ENCODE results near the gene AHDC1. TPM values are rescaled to one million over a fixed set of nuclear protein-coding genes. Genes with fewer than 3 reads are reported as not detected.

AHDC1 gene
- total RNA-seq, 2 experiments from 2014 or later: 6.5 to 13.8 TPM

DNA sequence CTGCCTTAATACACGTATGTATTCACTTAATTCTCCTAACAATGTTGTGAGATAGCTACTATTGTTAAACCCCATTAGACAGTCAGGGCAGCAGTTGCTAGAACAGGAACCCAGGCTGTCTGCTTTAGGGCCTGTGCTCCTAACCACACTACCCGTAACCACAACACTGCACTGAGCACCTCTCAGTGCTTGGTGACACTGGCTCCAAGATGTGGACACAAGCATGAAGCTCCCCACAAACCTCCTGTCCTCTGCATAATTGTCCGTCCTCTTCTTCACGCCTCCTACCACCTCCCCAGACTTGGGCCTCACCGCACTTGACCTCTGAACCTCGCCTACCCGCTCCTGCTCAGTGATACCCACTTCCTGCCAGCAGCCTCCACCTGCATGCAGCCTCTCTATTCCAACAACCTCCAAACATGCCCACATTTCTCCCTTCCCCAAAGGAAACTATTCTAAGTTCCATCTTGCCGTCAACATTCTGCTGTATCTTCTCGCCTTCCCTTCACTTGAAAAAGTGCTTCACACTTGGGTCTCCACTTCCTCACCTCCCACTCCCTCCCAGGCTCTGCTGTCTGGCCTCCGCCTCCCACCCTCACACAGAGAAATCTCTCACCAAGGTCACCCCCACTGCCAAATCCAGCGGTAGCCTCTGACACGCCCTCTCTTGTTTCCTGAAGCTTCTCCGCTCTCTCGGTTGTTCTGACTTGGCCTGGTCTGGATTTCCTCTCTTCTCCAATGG, 14.6 kb upstream of the AHDC1 start:
- peaks cover 39% of the 10 kb centered on the region for H3K4me1 ChIP-seq (ENCODE audit: insufficient read depth, low read length, poor library complexity, severe bottlenecking)
- H3K4me2 ChIP-seq (ENCODE audit: low read length): no peak overlapping the region
- BruUV-seq (replicated peaks): no TSS peak
- H3K9me3 ChIP-seq (ENCODE audit: low read length): no peaks in the 10 kb centered on the region
- CTCF ChIA-PET (ENCODE audit: unreplicated experiment): no interaction called here
- no peak overlapping the region for H3K27ac ChIP-seq (ENCODE audit: low read depth, low read length, poor library complexity, severe bottlenecking)
- intact Hi-C loops (cut with micrococcal nuclease; ENCODE audit: unreplicated experiment): no loop called here
- H3K36me3 ChIP-seq (ENCODE audit: insufficient read depth, low read length): no peaks in the 10 kb centered on the region
- no peak for DNase-seq (ENCODE audit: low spot score)
- no peaks in the 10 kb centered on the region for H3K9me2 ChIP-seq (ENCODE audit: insufficient read depth, low read length)
- no peaks in the 10 kb centered on the region for H3K79me2 ChIP-seq (ENCODE audit: insufficient read depth, low read depth, low read length)
- H3K4me3 ChIP-seq (ENCODE audit: low read depth, low read length, poor library complexity, severe bottlenecking): no peak overlapping the region
- POLR2A ChIA-PET: interaction anchor here (0.6 to 1.5 kb wide), 2 partner anchors 10 to 1108 kb away, joined by 3 to 4 read pairs; no protein-coding TSS in a partner anchor
- no peak overlapping the region; the same call in 1 of the 2 replicates for H2AFZ ChIP-seq (ENCODE audit: low read length)
- H4K20me1 ChIP-seq (ENCODE audit: insufficient read depth, low read length): no peaks in the 10 kb centered on the region
- TF ChIP-seq EZH2phosphoT487 (IDR thresholded peaks at IDR 0.05; ENCODE audit: borderline replicate concordance, low read depth, low read length): no peak
- TF ChIP-seq, protein P1, sequence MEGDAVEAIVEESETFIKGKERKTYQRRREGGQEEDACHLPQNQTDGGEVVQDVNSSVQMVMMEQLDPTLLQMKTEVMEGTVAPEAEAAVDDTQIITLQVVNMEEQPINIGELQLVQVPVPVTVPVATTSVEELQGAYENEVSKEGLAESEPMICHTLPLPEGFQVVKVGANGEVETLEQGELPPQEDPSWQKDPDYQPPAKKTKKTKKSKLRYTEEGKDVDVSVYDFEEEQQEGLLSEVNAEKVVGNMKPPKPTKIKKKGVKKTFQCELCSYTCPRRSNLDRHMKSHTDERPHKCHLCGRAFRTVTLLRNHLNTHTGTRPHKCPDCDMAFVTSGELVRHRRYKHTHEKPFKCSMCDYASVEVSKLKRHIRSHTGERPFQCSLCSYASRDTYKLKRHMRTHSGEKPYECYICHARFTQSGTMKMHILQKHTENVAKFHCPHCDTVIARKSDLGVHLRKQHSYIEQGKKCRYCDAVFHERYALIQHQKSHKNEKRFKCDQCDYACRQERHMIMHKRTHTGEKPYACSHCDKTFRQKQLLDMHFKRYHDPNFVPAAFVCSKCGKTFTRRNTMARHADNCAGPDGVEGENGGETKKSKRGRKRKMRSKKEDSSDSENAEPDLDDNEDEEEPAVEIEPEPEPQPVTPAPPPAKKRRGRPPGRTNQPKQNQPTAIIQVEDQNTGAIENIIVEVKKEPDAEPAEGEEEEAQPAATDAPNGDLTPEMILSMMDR (conservative IDR thresholded peaks at IDR 0.05; ENCODE audit: low read length): no peak

DNA sequence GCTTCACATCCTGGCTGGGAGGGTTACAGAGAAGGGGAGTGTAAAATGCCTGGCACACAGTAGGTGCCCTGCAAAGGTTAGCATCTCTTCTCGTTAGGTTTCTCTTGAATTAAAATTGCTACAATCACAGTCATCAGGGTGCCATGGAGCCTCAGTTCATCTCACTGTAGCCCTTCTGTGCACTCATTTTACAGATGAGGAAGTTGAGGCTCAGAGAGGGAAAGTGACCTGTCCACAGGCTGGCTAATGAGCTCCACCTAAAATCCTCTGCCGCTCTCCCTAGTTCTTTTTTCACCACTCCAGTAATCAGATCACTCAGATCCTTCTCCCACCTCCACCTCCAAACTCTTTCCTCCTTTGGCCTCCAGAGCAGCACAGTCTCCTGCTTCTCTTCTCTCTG, 13.5 kb upstream of the AHDC1 start:
- Histone ChIP-seq H2AFZ (ENCODE audit: low read length) (no peak overlapping the region), H3K4me2 (ENCODE audit: low read length) (no peak overlapping the region), H3K9me2 (ENCODE audit: insufficient read depth, low read length) (no peaks in the 10 kb centered on the region), H3K4me1 (ENCODE audit: insufficient read depth, low read length, poor library complexity, severe bottlenecking) (peaks cover 31% of the 10 kb centered on the region), H3K36me3 (ENCODE audit: insufficient read depth, low read length) (no peaks in the 10 kb centered on the region), H4K20me1 (ENCODE audit: insufficient read depth, low read length) (no peaks in the 10 kb centered on the region), H3K27ac (ENCODE audit: low read depth, low read length, poor library complexity, severe bottlenecking) (no peak overlapping the region), H3K4me3 (ENCODE audit: low read depth, low read length, poor library complexity, severe bottlenecking) (no peak overlapping the region), H3K79me2 (ENCODE audit: insufficient read depth, low read depth, low read length) (no peaks in the 10 kb centered on the region), H3K9me3 (ENCODE audit: low read length) (no peaks in the 10 kb centered on the region)
- ChIA-PET POLR2A (interaction anchor here (0.6 kb wide), 3 partner anchors 12 to 1106 kb away, joined by 3 to 4 read pairs (median 4); no protein-coding TSS in a partner anchor), CTCF (ENCODE audit: unreplicated experiment) (no interaction called here)
- no TSS peak for BruUV-seq (replicated peaks)
- no peak for DNase-seq (ENCODE audit: low spot score)
- TF ChIP-seq EZH2phosphoT487 (IDR thresholded peaks at IDR 0.05; ENCODE audit: borderline replicate concordance, low read depth, low read length): no peak
- TF ChIP-seq, protein P1 (conservative IDR thresholded peaks at IDR 0.05; ENCODE audit: low read length): no peak
- intact Hi-C loops (cut with micrococcal nuclease; ENCODE audit: unreplicated experiment): no loop called here

DNA sequence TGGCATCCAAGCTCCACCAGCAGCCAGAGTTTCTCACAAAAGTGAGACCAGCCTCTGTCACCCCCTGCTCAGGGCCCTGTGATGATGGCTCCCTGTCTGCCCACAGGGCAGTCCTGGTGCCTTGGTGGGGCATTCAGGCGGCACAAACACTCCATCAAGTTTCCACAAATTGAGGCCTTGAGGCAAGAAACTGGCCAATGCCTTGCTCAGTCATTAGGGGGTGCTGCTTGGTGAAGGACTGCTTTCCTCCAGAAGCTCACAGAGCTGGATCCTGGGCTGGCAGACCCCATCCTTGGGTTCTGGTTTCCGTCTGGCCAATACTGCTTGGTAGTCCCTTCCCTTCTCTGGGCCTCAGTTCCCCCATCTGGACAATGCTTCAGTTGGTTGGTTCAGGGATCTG, 12.5 kb upstream of the AHDC1 start:
- no peaks in the 10 kb centered on the region for H4K20me1 ChIP-seq (ENCODE audit: insufficient read depth, low read length)
- ChIA-PET POLR2A (no interaction called here), CTCF (ENCODE audit: unreplicated experiment) (no interaction called here)
- H3K27ac ChIP-seq (ENCODE audit: low read depth, low read length, poor library complexity, severe bottlenecking): no peak overlapping the region
- no peaks in the 10 kb centered on the region for H3K79me2 ChIP-seq (ENCODE audit: insufficient read depth, low read depth, low read length)
- no peaks in the 10 kb centered on the region for H3K9me3 ChIP-seq (ENCODE audit: low read length)
- no peak overlapping the region for H3K4me3 ChIP-seq (ENCODE audit: low read depth, low read length, poor library complexity, severe bottlenecking)
- no peaks in the 10 kb centered on the region for H3K36me3 ChIP-seq (ENCODE audit: insufficient read depth, low read length)
- intact Hi-C loops (cut with micrococcal nuclease; ENCODE audit: unreplicated experiment): no loop called here
- DNase-seq (ENCODE audit: low spot score): no peak
- no peak overlapping the region for H2AFZ ChIP-seq (ENCODE audit: low read length)
- TF ChIP-seq EZH2phosphoT487 (IDR thresholded peaks at IDR 0.05; ENCODE audit: borderline replicate concordance, low read depth, low read length): no peak
- TF ChIP-seq, protein P1 (conservative IDR thresholded peaks at IDR 0.05; ENCODE audit: low read length): peak; percentile 60
- H3K4me2 ChIP-seq (ENCODE audit: low read length): no peak overlapping the region
- no peaks in the 10 kb centered on the region for H3K9me2 ChIP-seq (ENCODE audit: insufficient read depth, low read length)
- peaks cover 27% of the 10 kb centered on the region for H3K4me1 ChIP-seq (ENCODE audit: insufficient read depth, low read length, poor library complexity, severe bottlenecking)
- no TSS peak for BruUV-seq (replicated peaks)
